SK-N-SH treated with all-trans-retinoic acid at 6 μM for 48 hours (cell line): Measurements from ENCODE around the gene SLC22A23.

ENCODE experiments used
- CSRNP3 ChIP-seq: fragments of 250-450 bp; sonication (Bioruptor Pico); IDR thresholded peaks from 2 replicates; pipeline ENCODE4 v1.5.1; 2021; ENCODE audit warnings: mild to moderate bottlenecking, moderate library complexity
- ISL1 ChIP-seq: fragments of 250-450 bp; sonication (Bioruptor Pico); IDR thresholded peaks from 2 replicates; pipeline ENCODE4 v2.1.2; 2022; ENCODE audit warnings: mild to moderate bottlenecking, moderate library complexity
- PATZ1 ChIP-seq: fragments of 250-450 bp; sonication (Bioruptor Pico); IDR thresholded peaks from 2 replicates; pipeline ENCODE4 v1.8.0; 2020; ENCODE audit warnings: mild to moderate bottlenecking, moderate library complexity, borderline replicate concordance
- POU6F1 ChIP-seq: fragments of 250-450 bp; sonication (Bioruptor Pico); IDR thresholded peaks from 2 replicates; pipeline ENCODE4 v1.8.0; 2021; ENCODE audit warnings: low read depth, mild to moderate bottlenecking, moderate library complexity, borderline replicate concordance
- RARB ChIP-seq: fragments of 250-450 bp; sonication (Bioruptor Pico); IDR thresholded peaks from 2 replicates; pipeline ENCODE4 v1.8.0; 2021; ENCODE audit warnings: mild to moderate bottlenecking, moderate library complexity
- SNAI2 ChIP-seq: fragments of 250-450 bp; sonication (Bioruptor Pico); IDR thresholded peaks from 2 replicates; pipeline ENCODE4 v1.5.0; 2020; ENCODE audit warnings: mild to moderate bottlenecking, moderate library complexity
- TOX ChIP-seq: fragments of 250-450 bp; sonication (Bioruptor Pico); IDR thresholded peaks from 2 replicates; pipeline ENCODE4 v1.8.0; 2021; ENCODE audit warnings: mild to moderate bottlenecking, moderate library complexity, borderline replicate concordance
- ZFP3 ChIP-seq: fragments of 250-450 bp; sonication (Bioruptor Pico); IDR thresholded peaks from 2 replicates; pipeline ENCODE4 v1.5.0; 2020; ENCODE audit warnings: mild to moderate bottlenecking, moderate library complexity
- ZFP30 ChIP-seq: fragments of 450-650 bp; formaldehyde crosslinking; IDR thresholded peaks from 2 replicates; pipeline ENCODE4 v1.5.0; 2022; ENCODE audit warnings: mild to moderate bottlenecking, moderate library complexity
- ZNF565 ChIP-seq: fragments of 450-650 bp; formaldehyde crosslinking; conservative IDR thresholded peaks from 2 replicates; pipeline ENCODE4 v1.5.0; 2020; ENCODE audit warnings: low read depth, mild to moderate bottlenecking, moderate library complexity
- ZNF8 ChIP-seq: fragments of 450-650 bp; formaldehyde crosslinking; IDR thresholded peaks from 2 replicates; pipeline ENCODE4 v1.5.0; 2020; ENCODE audit warnings: mild to moderate bottlenecking, moderate library complexity

- TF ChIP-seq POU6F1 (CRISPR knock-in tag): no peak
- no peak for TF ChIP-seq RARB (CRISPR knock-in tag)
- no peak for TF ChIP-seq ZNF565 (CRISPR knock-in tag)
- TF ChIP-seq TOX (CRISPR knock-in tag): no peak
- TF ChIP-seq ZFP3 (CRISPR knock-in tag): no peak
- no peak for TF ChIP-seq ISL1 (CRISPR knock-in tag)
- TF ChIP-seq PATZ1 (CRISPR knock-in tag): no peak
- TF ChIP-seq ZFP30 (CRISPR knock-in tag): no peak
- no peak for TF ChIP-seq CSRNP3 (CRISPR knock-in tag)
- no peak for TF ChIP-seq SNAI2 (CRISPR knock-in tag)
- no peak for TF ChIP-seq ZNF8 (CRISPR knock-in tag)
These were observed 230.1 kb downstream of the SLC22A23 start for GRCh38 chr6:3226481-3227362.
